ENCODE results near the gene POLN. TPM values are rescaled to one million over a fixed set of nuclear protein-coding genes. Genes with fewer than 3 reads are reported as not detected.

POLN gene
- total and polyA plus RNA-seq, 8 donors, result 2.7 to 5.7 (median 3.9) TPM

GRCh38 chr4:2289311-2289954 is 47.5 kb upstream of the POLN start:
- peaks cover 0 to 4% of the 10 kb centered on the region in 2 donors for H3K9me3 ChIP-seq
- peaks cover 0 to 3% of the 10 kb centered on the region in 2 donors for H3K36me3 ChIP-seq
- peak in 2 of 4 donors; percentile 24 to 42 for DNase-seq
- no peak overlapping the region for H3K4me3 ChIP-seq
- TF ChIP-seq CTCF (IDR thresholded peaks at IDR 0.05), result no peak
- no peak for ATAC-seq
- intact Hi-C loops (cut with DNase I), result no loop called here
- H3K4me1 ChIP-seq, result no peaks in the 10 kb centered on the region
- no peaks in the 10 kb centered on the region for H3K27me3 ChIP-seq
- no peak overlapping the region for H3K27ac ChIP-seq

- H3K27me3 ChIP-seq, result no peaks in the 10 kb centered on the region
- no peak overlapping the region for H3K27ac ChIP-seq
- no peak overlapping the region for H3K4me3 ChIP-seq
- no peaks in the 10 kb centered on the region for H3K9me3 ChIP-seq
- H3K36me3 ChIP-seq, result peaks cover 0 to 3% of the 10 kb centered on the region in 2 donors
- H3K4me1 ChIP-seq, result no peaks in the 10 kb centered on the region
- no peak for TF ChIP-seq CTCF (IDR thresholded peaks at IDR 0.05)
- intact Hi-C loops (cut with DNase I), result no loop called here
- DNase-seq (peak in 2 of 4 donors; percentile 13 to 67), ATAC-seq (no peak)
Measured at GRCh38 chr4:2288051-2288541, 46.2 kb upstream of the POLN start.

GRCh38 chr4:2287594-2287915 is 45.6 kb upstream of the POLN start:
- Histone ChIP-seq H3K27me3 (no peaks in the 10 kb centered on the region), H3K27ac (no peak overlapping the region), H3K4me1 (no peaks in the 10 kb centered on the region), H3K4me3 (no peak overlapping the region), H3K36me3 (peaks cover 0 to 3% of the 10 kb centered on the region in 2 donors), H3K9me3 (no peaks in the 10 kb centered on the region)
- ATAC-seq (no peak), DNase-seq (peak in 2 of 4 donors; percentile 26 to 43)
- no peak for TF ChIP-seq CTCF (IDR thresholded peaks at IDR 0.05)
- intact Hi-C loops (cut with DNase I), result no loop called here

- ATAC-seq, result no peak
- intact Hi-C loops (cut with DNase I), result no loop called here
Measured at GRCh38 chr4:2286904-2287593, 45.1 kb upstream of the POLN start.

More at GRCh38 chr4:2286904-2287593, 45.1 kb upstream of the POLN start:
- H3K27ac ChIP-seq, result no peak overlapping the region
- no peak overlapping the region for H3K4me3 ChIP-seq
- TF ChIP-seq CTCF (IDR thresholded peaks at IDR 0.05), result no peak
- peak in 2 of 4 donors; percentile 19 to 49 for DNase-seq
- peaks cover 0 to 3% of the 10 kb centered on the region in 2 donors for H3K36me3 ChIP-seq
- peaks cover 0 to 3% of the 10 kb centered on the region in 2 donors for H3K4me1 ChIP-seq
- H3K27me3 ChIP-seq, result no peaks in the 10 kb centered on the region
- no peaks in the 10 kb centered on the region for H3K9me3 ChIP-seq

Measured in left lung (tissue), 10 donors.